GM19238 (cell line): ENCODE measurements around the gene NME9.
"Not testable (repeated sequence)": the region's sequence is repeated elsewhere in the genome, so short reads cannot be mapped to it uniquely, and the experiment has no call there.

Experiments
- DNase-seq: peaks from one replicate; pipeline ENCODE4 v3.0.0; 2011; ENCODE audit warnings: low spot score; ENCODE audit not compliant: insufficient read length

The NME9 gene, protein sequence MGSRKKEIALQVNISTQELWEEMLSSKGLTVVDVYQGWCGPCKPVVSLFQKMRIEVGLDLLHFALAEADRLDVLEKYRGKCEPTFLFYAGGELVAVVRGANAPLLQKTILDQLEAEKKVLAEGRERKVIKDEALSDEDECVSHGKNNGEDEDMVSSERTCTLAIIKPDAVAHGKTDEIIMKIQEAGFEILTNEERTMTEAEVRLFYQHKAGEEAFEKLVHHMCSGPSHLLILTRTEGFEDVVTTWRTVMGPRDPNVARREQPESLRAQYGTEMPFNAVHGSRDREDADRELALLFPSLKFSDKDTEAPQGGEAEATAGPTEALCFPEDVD

DNA sequence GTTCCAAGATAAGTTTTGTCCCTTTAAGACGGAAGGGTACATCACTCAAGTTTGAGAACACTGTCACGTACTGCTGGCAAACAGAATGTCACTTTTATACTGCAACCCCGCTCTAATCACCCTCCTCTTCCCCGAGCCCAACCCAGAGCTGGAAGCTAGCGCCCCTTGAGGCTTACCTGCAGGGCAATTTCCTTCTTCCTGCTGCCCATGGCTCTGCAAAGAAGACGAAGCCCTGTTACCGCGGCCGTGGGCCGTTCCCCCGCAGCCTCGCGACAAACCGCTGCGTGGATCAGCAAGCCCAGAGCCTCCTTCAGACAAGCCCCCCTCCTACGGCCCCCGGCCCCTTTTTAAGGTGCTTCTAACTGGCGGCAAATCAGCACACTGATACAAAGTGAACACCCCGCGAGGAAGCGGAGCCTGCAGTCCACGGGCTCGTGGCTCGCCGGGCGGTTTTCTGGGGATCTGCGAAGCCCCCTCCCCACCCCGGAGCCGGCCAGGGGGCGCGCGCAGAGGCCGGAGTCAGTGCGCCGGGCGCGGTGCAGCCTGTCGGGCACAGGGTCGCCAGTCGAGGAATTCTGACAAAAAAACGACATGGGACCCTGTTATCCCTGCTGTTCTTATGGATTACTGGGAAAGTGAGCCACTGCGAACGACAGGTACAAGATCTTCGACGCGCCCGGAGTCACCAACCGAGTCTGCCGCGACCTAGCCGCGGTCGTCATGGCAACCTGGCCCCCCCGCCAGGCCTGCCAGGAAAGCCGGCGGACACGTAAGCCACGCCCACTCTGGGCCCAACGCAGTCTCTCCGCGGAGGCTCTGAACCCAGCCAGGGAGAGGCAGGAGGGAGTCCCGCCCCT lies at the start of gene NME9:
Gene NME9 (minus strand): TSS at position 725 of the 857 bp plus-strand sequence. CDS start 516 bp downstream, at position 209.
- DNase-seq: peak; percentile 58

DNA sequence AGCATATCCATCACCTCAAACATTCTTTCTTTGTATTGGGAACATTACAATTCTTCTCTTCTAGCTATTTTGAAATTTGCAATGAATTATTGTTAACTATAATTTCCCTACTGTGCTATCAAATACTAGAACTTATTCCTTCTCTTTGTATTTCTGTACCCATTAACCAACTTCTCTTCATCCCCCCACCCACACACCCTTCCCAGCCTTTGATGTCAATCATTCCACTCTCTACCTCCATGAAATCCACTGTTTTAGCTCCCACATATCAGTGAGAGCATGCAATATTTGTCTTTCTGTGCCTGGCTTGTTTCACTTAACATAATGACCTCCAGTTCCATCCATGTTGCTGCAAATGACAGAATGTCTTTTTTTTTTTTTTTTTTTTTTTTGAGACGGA lies 49.3 kb upstream of the NME9 start:
- DNase-seq: no peak

DNA sequence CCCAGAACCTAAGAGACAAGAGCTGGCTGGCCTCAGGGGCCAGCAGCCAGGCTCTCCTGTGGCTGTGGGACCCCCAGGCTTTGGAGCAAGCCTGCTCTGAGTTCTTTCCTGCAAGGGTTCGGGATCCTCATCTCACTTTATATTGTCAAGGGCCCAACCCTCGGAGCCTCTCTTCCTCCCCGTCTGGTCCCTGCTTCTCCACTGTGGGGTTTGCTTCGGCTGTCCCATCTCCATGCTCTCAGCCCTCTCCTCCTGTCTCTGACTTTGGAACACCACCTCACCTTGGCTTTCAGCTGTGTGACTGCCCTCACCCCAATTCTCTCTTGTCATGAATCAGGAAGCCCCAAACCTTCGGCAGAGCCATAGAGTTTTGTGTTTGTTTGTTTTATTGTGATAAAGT lies 48.7 kb upstream of the NME9 start:
- DNase-seq: no peak

DNA sequence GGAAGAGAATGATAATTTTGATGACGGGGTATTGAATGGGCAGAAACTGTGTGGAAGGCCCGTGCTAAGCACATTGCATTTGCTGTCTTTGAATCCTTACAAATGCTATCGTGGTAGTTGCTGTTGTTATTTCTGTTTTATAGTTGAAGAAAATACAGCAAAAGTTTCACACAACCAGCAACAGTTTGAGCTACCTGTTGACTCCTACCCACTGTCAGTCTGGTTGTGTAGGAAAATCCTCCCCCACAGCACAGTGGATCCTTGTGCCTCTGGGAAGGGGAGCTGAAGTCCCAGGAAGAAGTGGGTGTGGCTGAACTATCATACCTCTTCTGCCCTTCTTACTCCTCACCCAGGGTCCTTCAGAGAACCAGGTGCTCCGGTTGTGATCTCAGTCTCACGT lies 48.2 kb upstream of the NME9 start:
- DNase-seq: no peak

DNA sequence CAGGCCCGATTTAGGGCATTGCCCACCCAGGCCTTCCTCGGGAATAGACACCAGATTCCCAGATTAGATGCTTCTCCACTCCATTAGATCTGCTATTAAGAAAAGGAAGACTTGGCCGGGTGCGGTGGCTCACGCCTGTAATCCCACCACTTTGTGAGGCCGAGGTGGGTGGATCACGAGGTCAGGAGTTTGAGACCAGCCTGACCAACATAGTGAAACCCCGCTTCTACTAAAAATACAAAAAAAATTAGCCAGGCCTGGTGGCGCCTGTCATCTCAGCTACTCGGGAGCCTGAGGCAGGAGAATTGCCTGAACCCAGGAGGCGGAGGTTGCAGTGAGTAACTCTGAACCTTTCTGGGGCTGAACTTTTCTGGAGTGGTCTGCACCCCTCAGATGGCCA lies 47.6 kb upstream of the NME9 start:
- not testable (repeated sequence) for DNase-seq

DNA sequence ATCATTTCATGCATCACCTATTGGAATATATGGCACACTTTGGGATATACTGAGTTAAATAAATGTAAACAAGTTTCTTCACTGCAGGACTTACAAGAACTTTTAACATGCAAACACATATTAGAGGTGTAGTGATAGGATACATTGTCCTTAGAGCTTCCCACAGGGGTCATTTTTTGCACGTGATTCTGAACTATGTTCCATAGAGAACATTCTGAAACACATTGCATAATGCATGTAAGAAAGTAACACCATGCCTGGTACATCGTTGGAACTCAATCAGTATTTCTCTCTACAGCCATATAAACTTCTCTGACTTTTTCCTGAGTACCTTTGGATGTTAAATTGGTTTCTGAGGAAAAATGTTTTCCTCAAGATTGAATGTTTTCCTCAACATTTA lies 47.0 kb upstream of the NME9 start:
- DNase-seq: no peak

DNA sequence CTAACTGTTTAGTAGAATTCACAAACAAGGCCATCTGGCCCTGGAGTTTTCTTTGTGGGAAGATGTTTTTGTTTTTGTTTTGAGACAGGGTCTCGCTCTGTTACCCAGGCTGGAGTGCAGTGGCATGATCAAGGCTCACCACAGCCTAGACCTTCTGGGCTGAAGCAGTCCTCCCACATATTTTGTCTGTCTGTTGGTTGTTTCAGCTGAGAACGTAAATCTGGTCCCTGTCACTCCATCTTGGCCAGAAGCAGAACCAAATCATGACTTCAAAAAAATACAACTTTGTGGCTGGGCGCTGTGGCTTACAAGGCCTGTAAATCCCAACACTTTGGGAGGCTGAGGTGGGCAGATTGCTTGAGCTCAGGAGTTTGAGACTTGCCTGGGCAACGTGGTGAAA lies 45.8 kb upstream of the NME9 start:
- DNase-seq: no peak

DNA sequence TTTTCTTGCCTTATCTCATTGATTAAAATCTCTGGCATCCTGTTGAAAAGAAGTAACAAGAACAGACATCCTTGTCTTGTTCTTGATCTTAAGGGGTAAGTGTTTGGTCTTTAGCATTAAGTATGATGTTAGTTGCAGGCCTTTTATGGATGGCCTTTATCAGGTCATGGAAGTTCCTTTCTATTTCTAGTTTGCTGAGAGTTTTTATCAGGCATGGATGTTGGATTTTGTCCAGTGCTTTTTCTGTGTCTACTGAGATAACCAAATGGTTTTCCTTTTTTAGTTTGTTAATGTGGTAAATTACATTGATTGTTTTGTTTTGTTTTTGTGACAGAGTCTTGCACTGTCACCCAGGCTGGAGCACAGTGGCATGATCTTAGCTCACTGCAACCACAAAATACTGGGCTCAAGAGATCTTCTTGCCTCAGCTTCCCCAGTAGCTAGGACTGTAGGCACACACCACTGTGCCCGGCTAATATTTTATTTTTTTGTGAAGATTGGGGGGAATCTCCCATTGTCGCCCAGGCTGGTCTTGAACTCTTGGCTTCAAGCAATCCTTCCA lies 45.0 kb upstream of the NME9 start:
- no peak for DNase-seq

DNA sequence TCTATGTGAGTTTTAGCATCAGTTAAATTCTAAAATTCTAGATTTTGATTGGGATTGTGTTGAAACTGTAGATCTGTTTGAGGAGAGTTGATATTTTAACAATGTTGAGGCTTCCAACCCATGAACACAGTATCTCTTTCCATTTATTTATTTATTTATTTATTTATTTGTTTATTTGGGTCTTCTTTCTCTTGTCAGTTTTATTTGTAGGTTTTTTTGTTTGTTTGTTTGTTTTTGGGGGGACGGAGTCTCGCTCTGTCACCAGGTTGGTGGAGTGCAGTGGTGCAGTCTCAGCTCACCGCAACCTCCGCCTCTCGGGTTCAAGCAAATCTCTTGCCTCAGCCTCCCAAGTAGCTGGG lies 44.1 kb upstream of the NME9 start:
- DNase-seq: no peak

DNA sequence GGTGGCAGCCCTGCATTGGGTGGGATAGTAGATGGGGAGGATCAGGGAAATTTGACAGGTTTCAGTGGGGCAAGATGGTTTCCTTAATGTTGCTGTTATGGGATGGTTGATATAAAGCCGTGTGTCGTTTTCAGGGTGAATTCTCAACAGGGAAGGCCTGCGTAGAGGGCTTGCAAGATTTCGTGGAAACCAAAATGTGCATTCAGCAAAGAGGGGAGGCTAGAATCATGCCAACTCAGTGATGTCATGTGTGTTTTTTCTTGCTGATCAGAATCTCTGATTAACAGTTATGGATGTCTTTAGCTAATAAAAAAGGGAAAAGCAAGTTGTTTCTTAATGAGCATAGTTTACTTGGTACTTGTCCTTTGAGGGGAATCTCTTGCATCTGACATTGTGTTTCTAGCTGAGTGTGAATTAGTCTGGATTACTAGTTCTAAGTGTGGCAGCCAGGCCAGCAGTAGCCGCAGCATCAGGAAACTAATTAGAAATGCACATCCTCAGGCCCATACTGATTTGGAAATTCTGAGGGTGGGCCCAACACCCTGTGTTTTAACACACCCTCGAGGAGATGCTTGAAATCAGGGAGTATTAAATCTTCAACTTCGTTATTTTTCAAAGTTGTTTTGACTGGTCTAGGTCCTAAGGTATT lies 43.6 kb upstream of the NME9 start:
- DNase-seq: no peak

DNA sequence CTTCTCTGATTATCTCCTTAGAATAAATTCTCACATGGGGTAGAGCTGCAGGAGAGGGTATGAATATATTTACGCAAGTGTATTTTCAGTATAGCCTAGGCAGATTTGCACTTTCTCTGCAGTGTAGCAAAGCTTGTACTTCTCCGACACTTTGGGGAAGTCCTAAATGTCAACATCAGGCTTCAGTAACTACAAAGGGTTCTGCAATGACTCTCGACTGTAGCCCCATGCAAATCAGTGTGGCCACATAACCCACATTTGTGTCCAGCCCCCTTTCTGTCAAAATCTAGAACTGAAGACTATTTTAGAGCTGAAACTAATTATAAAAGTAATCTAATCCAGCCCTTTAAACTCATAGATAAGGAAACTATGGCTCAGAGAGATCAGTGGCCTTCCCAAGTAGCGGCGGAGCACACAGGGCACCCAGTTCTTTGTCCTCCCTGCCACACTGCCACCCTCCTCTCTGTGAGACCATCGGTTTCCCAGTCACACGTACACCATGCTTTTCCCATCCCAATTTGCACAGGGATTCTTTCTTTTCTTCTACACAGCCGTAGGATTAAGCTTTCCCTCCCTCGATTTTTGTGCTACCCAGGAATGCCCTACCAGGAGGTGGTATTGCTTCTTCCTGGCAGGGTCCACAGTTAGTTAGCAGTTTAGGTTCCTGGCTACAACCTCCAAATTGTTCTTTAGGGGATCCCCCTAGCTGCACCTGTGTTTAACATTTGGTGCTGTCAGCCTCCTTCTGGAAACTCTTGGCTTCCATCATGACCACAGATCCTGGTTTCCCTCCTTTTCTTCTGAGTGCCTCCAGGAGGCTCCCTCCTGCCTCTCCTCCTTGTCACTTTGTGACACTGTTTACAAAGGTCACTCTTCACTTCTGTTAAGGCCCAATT lies 41.7 kb upstream of the NME9 start:
- peak; percentile 62 for DNase-seq

DNA sequence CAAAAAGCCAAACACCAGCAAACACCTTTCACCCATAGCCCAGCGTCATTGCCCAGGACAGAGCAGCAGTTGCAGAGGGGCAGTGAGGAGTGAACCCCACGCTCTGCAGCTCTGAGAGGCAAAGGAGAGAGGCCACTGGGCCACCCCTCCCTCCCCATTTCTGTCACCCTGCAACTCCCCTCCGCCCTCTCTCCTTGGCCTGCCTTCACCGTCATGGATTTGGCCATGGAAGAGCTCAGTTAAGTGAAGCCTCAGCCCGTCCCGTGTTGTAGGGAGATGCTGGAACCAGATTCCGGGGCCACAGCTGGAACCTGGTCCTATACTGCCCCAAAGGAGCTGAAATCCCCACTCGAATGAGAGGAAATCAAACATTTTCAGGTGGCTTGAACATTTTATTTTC lies 40.7 kb upstream of the NME9 start:
- no peak for DNase-seq

DNA sequence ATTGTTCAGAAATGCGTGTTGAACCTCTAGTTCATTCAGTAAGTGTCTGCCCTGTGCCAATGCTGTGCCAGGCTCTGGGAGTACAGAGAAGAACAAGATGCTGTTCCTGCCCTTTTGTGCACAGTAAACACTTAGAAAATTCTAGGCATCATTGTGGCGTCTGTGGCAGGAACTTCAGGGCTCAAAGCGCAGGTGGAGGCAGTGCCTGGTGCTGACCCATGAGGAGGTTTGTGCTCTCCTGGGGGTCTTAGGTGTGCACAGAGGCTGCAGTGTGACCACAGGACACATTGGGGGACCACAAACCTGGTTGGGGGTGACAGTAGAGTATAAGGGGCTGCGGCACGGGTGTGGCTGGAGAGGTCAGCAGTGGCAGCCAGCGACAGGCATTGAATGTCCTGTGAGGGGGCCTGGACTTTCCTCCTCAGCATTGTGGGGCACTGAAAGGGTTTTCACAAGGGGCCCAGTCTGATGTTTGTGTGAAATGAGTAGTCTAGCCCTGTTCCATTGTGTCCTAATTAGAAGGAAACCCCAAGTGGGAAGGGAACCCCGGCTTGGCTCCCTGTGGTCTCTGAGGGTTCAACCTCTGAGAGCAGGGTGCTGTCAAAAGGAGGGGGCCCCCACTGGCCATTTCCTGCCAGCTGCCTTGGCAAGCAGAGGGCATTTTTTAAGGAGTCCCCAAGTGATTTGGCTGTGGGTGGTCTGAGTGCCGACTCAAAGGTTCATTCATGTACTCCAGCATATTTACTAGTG lies 39.7 kb upstream of the NME9 start:
- no peak for DNase-seq

DNA sequence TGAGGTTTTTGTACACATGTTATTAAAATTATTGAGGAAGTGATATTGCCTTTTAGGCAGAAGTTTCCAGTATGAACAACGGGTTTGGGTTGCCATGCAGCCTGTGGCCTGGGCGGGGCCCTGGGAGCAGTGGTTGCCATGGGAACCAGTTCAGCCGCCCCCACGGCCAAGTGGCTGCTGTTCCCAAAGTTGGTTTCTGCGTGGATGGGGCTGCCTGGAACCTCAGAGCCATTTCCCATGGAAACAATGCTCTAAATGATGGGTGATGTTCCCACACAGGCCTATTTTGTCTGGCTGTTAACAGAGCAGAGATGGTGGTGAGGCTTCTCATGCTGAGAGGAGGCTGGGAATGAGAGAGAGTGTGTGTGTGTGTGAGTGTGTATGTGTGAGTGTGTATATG lies 38.3 kb upstream of the NME9 start:
- no peak for DNase-seq

DNA sequence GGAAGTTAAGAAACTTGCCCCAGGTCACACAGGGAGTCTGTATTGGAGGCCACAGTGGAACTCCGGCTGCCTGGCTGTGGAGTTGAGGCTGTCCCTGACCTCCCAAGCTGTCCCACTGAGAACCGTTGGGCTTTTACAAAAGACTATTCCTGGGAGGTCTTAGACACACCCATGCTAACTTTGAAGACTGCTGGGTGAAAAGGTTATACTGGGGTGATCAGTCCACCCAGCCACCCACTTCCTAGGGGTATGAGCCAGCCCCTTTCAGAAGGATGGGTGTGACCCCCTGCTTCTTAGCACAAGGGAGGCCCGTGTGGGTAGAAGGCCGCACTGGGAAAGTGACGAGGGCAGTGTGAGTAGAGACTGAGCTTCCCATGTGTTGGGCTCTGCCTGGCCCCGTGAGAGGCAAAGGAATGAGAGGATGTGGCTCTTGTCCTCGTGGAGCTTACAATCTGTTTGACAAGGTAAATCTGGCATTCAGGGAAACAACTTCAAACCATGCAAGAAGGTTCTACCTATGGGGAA lies 37.7 kb upstream of the NME9 start:
- DNase-seq: no peak

DNA sequence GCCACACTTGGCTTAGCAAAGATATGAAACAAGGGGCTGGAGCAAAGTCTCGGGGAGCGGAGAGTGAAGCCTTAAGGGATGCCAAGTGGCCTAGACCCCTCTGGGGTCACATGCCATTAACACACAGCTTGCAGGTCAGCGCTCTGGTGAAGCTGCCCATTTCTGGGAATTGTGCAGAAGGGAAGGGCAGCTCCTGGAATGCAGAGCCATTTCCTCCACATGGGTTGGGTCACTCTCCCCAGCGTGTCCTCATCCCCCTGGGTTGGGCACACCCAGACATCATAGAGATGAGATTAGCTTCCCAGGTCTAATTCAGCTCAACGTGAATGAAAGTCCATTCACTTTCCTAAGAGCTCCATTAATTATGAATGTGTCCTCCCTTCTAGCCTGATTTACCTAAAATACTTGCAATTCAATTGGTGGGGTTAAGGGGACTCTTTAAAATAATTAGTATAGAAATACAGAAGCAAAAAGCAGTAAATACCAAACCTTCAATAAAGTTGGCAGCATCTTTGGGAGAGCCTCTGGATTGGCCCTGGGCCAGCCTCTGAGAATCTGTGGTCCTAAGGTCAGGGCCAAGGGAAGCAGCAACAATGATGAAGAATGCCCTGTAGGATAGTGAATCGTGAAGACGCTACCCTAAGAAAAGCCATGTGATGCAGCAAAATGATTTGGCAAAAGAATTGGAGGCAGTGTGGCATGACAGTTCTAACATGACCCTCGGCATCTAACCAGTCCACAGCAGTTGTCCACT lies 36.5 kb upstream of the NME9 start:
- no peak for DNase-seq

DNA sequence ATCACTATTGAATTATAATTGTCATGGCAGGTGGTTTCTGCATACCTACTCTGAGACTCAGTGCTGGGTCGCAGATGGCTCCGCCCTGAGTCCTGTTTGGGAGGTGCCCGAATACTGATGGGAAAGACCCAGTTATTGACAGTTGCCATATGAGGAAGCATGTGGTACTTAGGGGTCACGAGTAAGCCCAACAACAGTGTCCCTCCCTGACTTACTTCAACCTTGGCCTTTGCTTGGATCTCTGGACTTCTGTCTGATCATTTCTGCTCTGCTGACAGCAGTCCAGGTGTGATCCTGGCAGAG lies 35.6 kb upstream of the NME9 start:
- no peak for DNase-seq

DNA sequence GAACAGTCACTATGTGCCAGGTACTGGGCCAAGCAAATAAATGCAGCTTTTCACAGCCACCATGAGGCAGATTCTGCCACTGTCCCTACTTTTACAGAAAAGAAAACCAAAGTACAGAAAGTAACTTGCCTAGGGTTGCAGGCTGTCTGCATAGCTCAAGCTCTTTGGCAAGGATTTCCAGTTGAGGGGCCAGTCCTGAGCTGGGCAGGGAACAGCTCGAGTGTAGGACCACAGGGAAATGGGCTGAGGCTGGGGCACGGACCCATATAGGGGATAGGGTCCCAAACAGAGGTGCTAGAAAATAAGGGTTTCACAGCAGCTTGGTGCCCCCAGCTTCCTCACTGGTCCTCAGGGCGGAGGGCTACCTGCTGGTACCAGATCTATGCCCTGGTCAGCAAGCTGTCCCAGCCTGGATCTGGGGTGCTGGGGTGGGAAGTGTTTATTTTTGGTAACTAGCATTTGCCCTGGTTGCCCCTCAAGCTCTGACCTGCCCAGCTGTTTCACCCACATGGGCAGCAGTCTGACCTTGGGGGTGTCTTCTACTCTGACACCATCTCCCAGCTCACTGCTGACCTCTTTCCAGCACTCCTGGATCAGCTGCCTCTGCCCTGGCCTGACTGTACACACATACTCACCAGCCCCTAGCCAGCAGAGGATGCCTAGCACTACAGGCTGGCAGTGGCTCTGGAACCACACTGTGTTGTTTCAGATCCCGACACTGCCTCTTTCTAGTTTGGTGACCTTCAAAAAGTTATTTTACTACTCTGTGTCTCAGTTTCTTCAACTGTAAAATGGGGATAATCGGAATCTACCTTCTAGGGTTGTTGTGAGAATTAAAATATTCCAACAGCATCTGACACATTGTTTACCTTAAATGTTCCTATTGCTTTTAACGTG lies 35.0 kb upstream of the NME9 start:
- no peak for DNase-seq

DNA sequence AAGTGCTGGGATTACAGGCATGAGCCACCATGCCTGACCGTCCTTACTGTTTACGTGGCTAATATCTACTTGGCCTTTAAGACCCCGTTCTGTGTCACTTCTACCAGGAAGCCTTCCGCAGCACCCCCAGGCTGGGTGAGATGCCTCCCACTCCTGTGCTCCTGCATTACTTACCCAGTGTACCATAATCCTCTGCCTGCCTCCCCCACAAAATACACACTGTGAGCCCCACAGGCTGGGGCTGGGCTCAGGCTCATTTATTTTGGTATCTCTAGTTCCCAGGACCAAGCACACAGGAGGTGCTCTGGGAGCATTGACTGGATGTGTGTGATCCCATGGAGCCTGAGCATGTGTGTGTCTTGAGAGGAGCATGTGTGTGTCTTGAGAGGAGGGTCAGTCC lies 33.7 kb upstream of the NME9 start:
- no peak for DNase-seq
